SK-N-MC (cell line): ENCODE results near the gene RHOG.

Experiments used
- EZH2 ChIP-seq: fragments of 200-600 bp; sonication (generic); IDR thresholded peaks from one replicate; pipeline ENCODE4 v1.6.1; 2017; ENCODE audit warnings: antibody characterized with exemption
- FOXP2 ChIP-seq: optimal IDR thresholded peaks from 2 replicates; pipeline ENCODE3; 2011; ENCODE audit warnings: mild to moderate bottlenecking, moderate library complexity; ENCODE audit not compliant: insufficient read depth; ENCODE audit errors: extremely low read length, control extremely low read depth
- POLR2AphosphoS5 ChIP-seq: IDR thresholded peaks from 2 replicates; pipeline ENCODE4 v1.6.1; 2012; ENCODE audit warnings: mild to moderate bottlenecking, low read depth, low read length, borderline replicate concordance

DNA sequence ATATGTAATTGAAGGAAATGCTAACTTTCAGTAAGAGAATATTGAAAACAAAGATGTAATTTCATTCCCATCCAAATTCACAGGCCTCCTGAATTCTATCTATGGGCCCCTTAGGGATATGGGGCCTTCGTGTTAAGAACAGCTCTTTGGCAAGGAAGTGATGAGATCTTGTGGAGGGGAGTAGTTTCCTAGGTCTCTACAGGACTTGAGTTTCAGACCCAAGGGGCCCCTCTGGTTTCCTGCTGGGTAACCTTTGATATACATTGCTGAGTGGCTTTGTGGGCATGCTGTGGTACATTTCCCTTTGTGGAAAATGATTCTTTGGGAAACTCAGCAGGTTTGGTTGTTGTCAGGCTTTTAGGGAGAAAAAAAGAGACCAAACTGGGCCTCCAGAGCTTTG is 20.9 kb upstream of the RHOG start:
- no peak for TF ChIP-seq POLR2AphosphoS5
- no peak for TF ChIP-seq EZH2
- TF ChIP-seq FOXP2: no peak
